NB4 (cell line): ENCODE results near the gene SLC22A8.
"Not testable (repeated sequence)": the region's sequence is repeated elsewhere in the genome, so short reads cannot be mapped to it uniquely, and the experiment has no call there.

Experiments used
- POLR2A ChIP-seq: IDR thresholded peaks from 2 replicates; pipeline ENCODE4 v1.6.1; 2011; ENCODE audit warnings: mild to moderate bottlenecking; ENCODE audit not compliant: insufficient read length; ENCODE audit errors: extremely low read depth
- TF ChIP-seq, protein P1 (sequence below): IDR thresholded peaks from one replicate; pipeline ENCODE4 v1.5.1; 2012; ENCODE audit warnings: low read depth, low read length
- TF ChIP-seq, protein P2 (sequence below): IDR thresholded peaks from 2 replicates; pipeline ENCODE4 v1.6.1; 2011; ENCODE audit warnings: low read depth, low read length

DNA sequence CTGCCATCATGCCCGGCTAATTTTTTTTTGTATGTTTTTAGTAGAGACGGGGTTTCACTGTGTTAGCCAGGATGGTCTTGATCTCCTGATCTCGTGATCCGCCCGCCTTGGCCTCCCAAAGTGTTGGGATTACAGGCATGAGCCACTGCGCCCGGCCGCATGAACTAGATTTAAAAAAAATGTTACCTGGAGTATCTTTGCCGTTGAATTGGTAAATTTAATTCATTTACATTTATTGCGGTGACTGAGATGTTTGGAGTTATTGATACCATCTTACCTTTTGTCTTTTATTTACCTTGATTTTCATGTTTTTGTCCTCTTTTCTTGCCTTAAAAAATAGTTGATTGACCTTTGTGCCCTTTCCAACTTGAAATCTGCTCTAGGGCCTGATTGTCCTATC is 70.1 kb downstream of the SLC22A8 start:
- TF ChIP-seq, protein P1, sequence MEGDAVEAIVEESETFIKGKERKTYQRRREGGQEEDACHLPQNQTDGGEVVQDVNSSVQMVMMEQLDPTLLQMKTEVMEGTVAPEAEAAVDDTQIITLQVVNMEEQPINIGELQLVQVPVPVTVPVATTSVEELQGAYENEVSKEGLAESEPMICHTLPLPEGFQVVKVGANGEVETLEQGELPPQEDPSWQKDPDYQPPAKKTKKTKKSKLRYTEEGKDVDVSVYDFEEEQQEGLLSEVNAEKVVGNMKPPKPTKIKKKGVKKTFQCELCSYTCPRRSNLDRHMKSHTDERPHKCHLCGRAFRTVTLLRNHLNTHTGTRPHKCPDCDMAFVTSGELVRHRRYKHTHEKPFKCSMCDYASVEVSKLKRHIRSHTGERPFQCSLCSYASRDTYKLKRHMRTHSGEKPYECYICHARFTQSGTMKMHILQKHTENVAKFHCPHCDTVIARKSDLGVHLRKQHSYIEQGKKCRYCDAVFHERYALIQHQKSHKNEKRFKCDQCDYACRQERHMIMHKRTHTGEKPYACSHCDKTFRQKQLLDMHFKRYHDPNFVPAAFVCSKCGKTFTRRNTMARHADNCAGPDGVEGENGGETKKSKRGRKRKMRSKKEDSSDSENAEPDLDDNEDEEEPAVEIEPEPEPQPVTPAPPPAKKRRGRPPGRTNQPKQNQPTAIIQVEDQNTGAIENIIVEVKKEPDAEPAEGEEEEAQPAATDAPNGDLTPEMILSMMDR, result not testable (repeated sequence)
- TF ChIP-seq, protein P2, sequence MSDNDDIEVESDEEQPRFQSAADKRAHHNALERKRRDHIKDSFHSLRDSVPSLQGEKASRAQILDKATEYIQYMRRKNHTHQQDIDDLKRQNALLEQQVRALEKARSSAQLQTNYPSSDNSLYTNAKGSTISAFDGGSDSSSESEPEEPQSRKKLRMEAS, result not testable (repeated sequence)
- TF ChIP-seq POLR2A, result not testable (repeated sequence)
